Spinal cord (tissue), 10 donors: ENCODE results near the gene CKMT1B. TPM values are rescaled to one million over a fixed set of nuclear protein-coding genes. Genes with fewer than 3 reads are reported as not detected.
A peak's percentile ranks its signal among the peaks of the same experiment; 100 is the strongest.
"Not testable (repeated sequence)": the region's sequence is repeated elsewhere in the genome, so short reads cannot be mapped to it uniquely, and the experiment has no call there.

ENCODE experiments used
- DNase-seq, 6 donors: peaks; one replicate each; pipeline versions ENCODE4 v3.0.0 to v3.0.0-alpha.2; 2013 to 2015; ENCODE audit warnings: low spot score in 6 of 6, low read depth in 4 of 6
- H3K27ac ChIP-seq: one replicate; pipeline ENCODE4 v1.5.1; 2013; ENCODE audit warnings: low read depth, low read length, control low read depth
- H3K27me3 ChIP-seq: one replicate; pipeline ENCODE4 v1.6.1; 2013; ENCODE audit warnings: low read length; ENCODE audit not compliant: control insufficient read depth, insufficient read depth
- H3K36me3 ChIP-seq: one replicate; pipeline ENCODE4 v1.6.1; 2013; ENCODE audit warnings: low read length; ENCODE audit not compliant: control insufficient read depth, insufficient read depth
- H3K4me1 ChIP-seq: one replicate; pipeline ENCODE4 v1.6.1; 2013; ENCODE audit warnings: low read length; ENCODE audit not compliant: control insufficient read depth, insufficient read depth
- H3K4me3 ChIP-seq: one replicate; pipeline ENCODE4 v1.5.1; 2013; ENCODE audit warnings: low read depth, low read length, control low read depth
- H3K9me3 ChIP-seq: one replicate; pipeline ENCODE4 v1.6.1; 2013; ENCODE audit warnings: low read length; ENCODE audit not compliant: control insufficient read depth, insufficient read depth
- WGBS: methylation state at CpG from one replicate; pipeline ENCODE4 v1.1.5; 2013; ENCODE audit warnings: missing lambda C conversion rate; ENCODE audit not compliant: insufficient coverage; 5-methylcytosine and 5-hydroxymethylcytosine counted together
- long read RNA-seq, 4 donors: transcript quantifications; one replicate each; lab custom pipeline, GENCODE V29; 2026
- polyA plus RNA-seq, 2 donors: library from polyadenylated mRNA; unstranded; fragments of 120-200 nt; gene quantifications; one replicate each; pipeline ENCODE4 v1.2.1, GENCODE V29; 2013; ENCODE audit not compliant: insufficient read length in 2 of 2
- total RNA-seq, 2 donors: library from RNA; depleted of rRNA in 1 of 2; stranded (reverse); fragments of 120-200 nt in 1 of 2; fragments of >200 nt in 1 of 2; gene quantifications; one replicate each; pipeline versions ENCODE4 v1.2.3 to v1.2.4, GENCODE V29; 2013 to 2014
- donor health status: healthy.

The CKMT1B gene
- total RNA-seq (10 to 100 TPM; 12.8 to 17.7 TPM), polyA plus RNA-seq (100 to 1,000 TPM in 1 of 2 donors, 10 to 100 TPM in 1; 91.5 to 120 TPM)
- long read RNA-seq, donor 1, transcript CKMT1B-207 (9 exons, 1,747 nt), result major isoform, 12 of 37 reads
- long read RNA-seq, donor 1, partial matches to known transcripts, result 19 of 37 reads
- long read RNA-seq, donor 1, other reads (novel, unspliced or antisense), result 5 of 37 reads
- long read RNA-seq, donor 2, transcript CKMT1B-207 (9 exons, 1,747 nt), result major isoform, 5 of 5 reads
- long read RNA-seq, donor 2, partial matches to known transcripts, result 0 of 5 reads
- long read RNA-seq, donor 2, other reads (novel, unspliced or antisense), result 0 of 5 reads
- long read RNA-seq, donor 3, partial matches to known transcripts, result 0 of 4 reads
- long read RNA-seq, donor 3, other reads (novel, unspliced or antisense), result 0 of 4 reads
- long read RNA-seq, donor 4, result 0 reads

GRCh38 chr15:43593328-43594190 is at the start of gene CKMT1B:
TSS of gene CKMT1B (plus strand) at chr15:43594027. CDS start at chr15:43594219, 192 bp downstream.
- H3K27me3 ChIP-seq, H3K9me3 ChIP-seq, H3K4me3 ChIP-seq, DNase-seq, H3K27ac ChIP-seq, H3K36me3 ChIP-seq, H3K4me1 ChIP-seq: not testable (repeated sequence)
- no CpG with 5 or more reads among the region's 43 CpGs for WGBS

- Histone ChIP-seq H3K36me3 (peaks cover 3% of the 10 kb centered on the region), H3K9me3 (no peaks in the 10 kb centered on the region), H3K4me1 (no peaks in the 10 kb centered on the region), H3K27me3 (no peaks in the 10 kb centered on the region), H3K4me3 (no peak overlapping the region), H3K27ac (no peak overlapping the region)
- DNase-seq, result no peak
Observed at GRCh38 chr15:43544266-43544665, 49.6 kb upstream of the CKMT1B start.

DNA sequence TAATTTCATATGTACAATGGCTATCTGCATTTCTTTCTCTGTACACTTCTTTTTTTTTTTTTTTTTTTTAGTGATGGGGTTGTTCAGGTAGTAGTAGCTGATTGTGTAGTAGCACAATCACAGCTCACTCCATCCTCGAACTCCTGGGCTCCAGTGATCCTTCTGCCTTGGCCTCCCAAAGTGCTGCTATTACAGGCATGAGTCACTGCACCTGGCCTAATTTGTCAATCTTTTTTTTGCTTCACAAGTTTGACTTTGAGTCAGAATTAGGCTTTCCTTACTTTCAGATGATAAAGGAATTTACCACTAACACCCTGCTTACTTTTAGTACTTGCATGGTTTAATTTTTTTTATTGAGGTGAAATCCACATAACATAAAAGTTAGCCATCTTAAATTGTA is 48.4 kb upstream of the CKMT1B start:
- no peak for DNase-seq
- H3K27ac ChIP-seq, result no peak overlapping the region
- H3K4me3 ChIP-seq, result no peak overlapping the region
- H3K27me3 ChIP-seq, result no peaks in the 10 kb centered on the region
- H3K36me3 ChIP-seq, result peaks cover 3% of the 10 kb centered on the region
- no peaks in the 10 kb centered on the region for H3K9me3 ChIP-seq
- H3K4me1 ChIP-seq, result no peaks in the 10 kb centered on the region
- WGBS, result 88% methylated on average over 1 of the region's 1 CpG

DNA sequence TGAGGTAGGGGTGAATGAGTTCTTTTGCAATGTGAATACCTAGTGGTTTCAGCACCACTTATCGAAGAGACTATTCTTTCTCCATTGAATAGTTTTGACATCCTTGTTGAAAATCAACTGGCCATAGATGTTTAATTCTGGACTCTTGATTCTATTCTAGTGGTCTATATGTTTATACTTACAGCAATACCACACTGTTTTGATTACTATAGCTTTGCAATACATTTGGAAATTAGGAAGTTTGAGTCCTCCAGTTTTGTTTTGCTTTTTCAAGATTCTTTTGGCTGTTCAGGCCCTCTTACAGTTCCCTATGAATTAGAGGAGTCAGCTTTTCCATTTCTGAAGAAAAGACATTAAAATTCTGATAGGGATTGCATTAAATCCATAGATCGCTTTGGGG is 46.3 kb upstream of the CKMT1B start:
- WGBS, result no CpG with 5 or more reads among the region's 2 CpGs
- no peaks in the 10 kb centered on the region for H3K27me3 ChIP-seq
- H3K27ac ChIP-seq, result no peak overlapping the region
- H3K9me3 ChIP-seq, result no peaks in the 10 kb centered on the region
- no peak overlapping the region for H3K4me3 ChIP-seq
- no peaks in the 10 kb centered on the region for H3K4me1 ChIP-seq
- H3K36me3 ChIP-seq, result peaks cover 5% of the 10 kb centered on the region
- DNase-seq, result no peak

DNA sequence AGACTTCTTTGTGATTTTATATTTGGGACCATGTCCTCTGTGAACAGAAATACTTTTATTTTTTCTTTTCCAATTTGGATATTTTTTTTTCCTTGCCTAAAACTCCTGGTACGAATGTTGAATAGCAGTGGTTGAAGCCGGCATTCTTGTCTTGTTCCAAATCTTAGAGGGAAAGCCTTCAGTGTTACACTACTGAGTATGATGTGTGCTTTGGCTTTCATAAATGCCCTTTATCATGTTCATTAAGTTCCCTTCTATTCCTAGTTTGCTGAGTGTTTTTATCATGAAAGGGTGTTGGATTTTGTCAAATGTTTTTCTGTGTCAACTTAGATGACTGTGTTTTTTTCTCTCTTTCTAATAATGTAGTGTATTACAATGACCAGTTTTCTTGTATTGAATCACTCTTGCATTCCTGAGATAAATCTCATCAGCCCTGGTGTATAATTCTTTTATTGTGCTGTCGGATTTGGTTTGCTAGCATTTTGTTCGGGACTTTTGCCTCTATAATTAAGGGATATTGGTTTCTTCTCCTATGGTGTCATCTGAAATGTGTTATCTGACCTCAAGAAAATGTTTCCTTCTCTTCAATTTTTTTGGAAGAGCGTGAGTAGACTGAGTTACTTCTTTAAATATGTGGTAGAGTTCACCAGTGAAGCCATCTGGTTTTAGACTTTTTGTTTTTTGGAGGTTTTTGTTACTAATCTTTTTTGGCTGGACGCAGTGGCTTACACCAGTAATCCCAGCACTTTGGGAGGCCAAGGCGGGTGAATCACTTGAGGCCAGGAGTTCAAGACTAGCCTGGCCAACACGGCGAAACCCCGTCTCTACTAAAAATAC is 43.1 kb upstream of the CKMT1B start:
- H3K9me3 ChIP-seq, result no peaks in the 10 kb centered on the region
- peaks cover 18% of the 10 kb centered on the region for H3K36me3 ChIP-seq
- no peaks in the 10 kb centered on the region for H3K4me1 ChIP-seq
- 93% methylated on average over 3 of the region's 10 CpGs for WGBS
- H3K27me3 ChIP-seq, result no peaks in the 10 kb centered on the region
- no peak overlapping the region for H3K27ac ChIP-seq
- no peak for DNase-seq
- H3K4me3 ChIP-seq, result no peak overlapping the region

- DNase-seq, result peak in 1 of 6 donors; percentile 9
- H3K9me3 ChIP-seq, result no peaks in the 10 kb centered on the region
- no peak overlapping the region for H3K4me3 ChIP-seq
- H3K36me3 ChIP-seq, result peaks cover 20% of the 10 kb centered on the region
- no peaks in the 10 kb centered on the region for H3K4me1 ChIP-seq
- no peaks in the 10 kb centered on the region for H3K27me3 ChIP-seq
- no peak overlapping the region for H3K27ac ChIP-seq
- 100% methylated on average over 1 of the region's 4 CpGs for WGBS
Observed at GRCh38 chr15:43552256-43552655, 41.6 kb upstream of the CKMT1B start.

DNA sequence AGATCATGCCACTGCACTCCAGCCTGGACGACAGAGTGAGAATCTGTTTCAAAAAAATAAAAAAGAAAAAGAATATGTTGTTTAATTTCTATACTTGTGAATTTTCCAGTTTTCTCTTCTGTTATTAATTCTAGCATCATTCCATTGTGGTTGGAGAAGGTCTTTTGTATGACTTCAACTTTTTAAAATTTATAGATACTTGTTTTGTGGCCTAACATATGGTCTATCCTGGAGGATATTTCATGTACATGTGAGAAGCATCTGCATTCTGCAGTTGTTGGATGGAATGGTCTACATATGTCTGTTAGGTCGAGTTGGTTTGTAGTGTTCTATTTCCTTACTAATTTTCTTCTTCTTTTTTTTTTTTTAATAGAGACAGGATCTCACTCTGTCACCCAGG is 40.8 kb upstream of the CKMT1B start:
- H3K4me1 ChIP-seq, result no peaks in the 10 kb centered on the region
- H3K27me3 ChIP-seq, result no peaks in the 10 kb centered on the region
- no peak overlapping the region for H3K27ac ChIP-seq
- no CpG with 5 or more reads among the region's 2 CpGs for WGBS
- no peak for DNase-seq
- H3K4me3 ChIP-seq, result no peak overlapping the region
- peaks cover 28% of the 10 kb centered on the region for H3K36me3 ChIP-seq
- no peaks in the 10 kb centered on the region for H3K9me3 ChIP-seq

DNA sequence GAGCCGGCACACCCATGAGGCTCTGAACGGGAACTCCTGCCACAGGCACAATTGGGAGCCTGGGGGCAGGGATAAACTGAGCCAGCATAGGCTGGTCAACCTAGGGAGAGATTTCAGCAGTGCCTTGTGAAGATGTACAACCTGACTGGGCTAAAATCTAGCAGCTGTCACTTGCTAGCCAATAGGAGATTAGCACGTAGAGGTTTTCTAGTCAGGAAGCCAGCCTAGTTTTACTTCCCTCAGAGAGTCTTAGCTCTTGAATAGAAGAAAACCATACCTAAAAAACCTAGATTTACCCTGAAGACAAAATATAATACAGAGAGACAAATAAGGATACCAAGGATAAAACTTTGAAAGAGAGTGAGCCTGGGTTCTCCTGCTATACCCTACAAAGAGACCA is 31.1 kb upstream of the CKMT1B start:
- not testable (repeated sequence) for DNase-seq, H3K27ac ChIP-seq, H3K9me3 ChIP-seq, H3K36me3 ChIP-seq, H3K4me3 ChIP-seq, H3K27me3 ChIP-seq, H3K4me1 ChIP-seq
- no CpG with 5 or more reads among the region's 3 CpGs for WGBS

DNA sequence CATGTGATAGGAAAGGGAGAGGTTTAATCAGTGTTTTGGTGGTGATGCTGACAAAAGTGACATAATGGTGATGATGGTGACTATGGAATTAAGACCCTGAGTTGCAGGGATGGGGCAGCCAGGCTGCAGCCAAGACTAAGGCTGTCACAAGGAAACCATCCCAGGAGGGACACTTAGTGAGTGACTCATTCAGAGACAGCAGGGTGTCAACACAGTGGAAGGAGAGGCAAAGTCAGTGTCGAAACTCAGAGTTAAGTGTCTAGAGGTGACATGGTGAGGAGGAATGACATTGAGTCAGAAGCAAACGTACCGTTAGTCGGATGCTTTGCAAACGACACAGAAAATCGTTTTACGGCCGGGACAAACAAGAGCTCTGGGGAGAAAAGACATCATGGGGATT is 30.0 kb upstream of the CKMT1B start:
- H3K27ac ChIP-seq, H3K36me3 ChIP-seq, H3K9me3 ChIP-seq, H3K4me3 ChIP-seq, DNase-seq, H3K27me3 ChIP-seq, H3K4me1 ChIP-seq: not testable (repeated sequence)
- WGBS, result no CpG with 5 or more reads among the region's 8 CpGs
